Prostate gland (tissue), 2 donors: ENCODE measurements around the gene ZP3. TPM values are rescaled to one million over a fixed set of nuclear protein-coding genes. Genes with fewer than 3 reads are reported as not detected.

Experiments used
- DNase-seq: peaks from one replicate; pipeline ENCODE4 v3.0.0-alpha.2; 2019; ENCODE audit warnings: low spot score
- H3K27ac ChIP-seq, 2 donors: fragments of 200-600 bp; sonication (generic); 2 replicates each; pipeline ENCODE4 v1.5.1; 2017 to 2019
- H3K27me3 ChIP-seq: fragments of 200-600 bp; sonication (generic); replicated peaks from 2 replicates; pipeline ENCODE4 v1.5.1; 2019; ENCODE audit not compliant: insufficient read depth
- H3K36me3 ChIP-seq, 2 donors: fragments of 200-600 bp; sonication (generic); 1 replicate in 1 of 2; 2 replicates in 1 of 2; pipeline versions ENCODE4 v1.5.1 to v1.8.1; 2017 to 2019
- H3K4me1 ChIP-seq: fragments of 200-600 bp; sonication (generic); replicated peaks from 2 replicates; pipeline ENCODE4 v1.5.1; 2019
- H3K4me3 ChIP-seq, 2 donors: fragments of 200-600 bp; sonication (generic); 2 replicates each; pipeline ENCODE4 v1.5.1; 2017 to 2019
- H3K9me3 ChIP-seq: fragments of 200-600 bp; sonication (generic); 2 replicates; pipeline ENCODE4 v1.5.1; 2017
- POLR2A ChIP-seq: fragments of 450-650 bp; IDR thresholded peaks from one replicate; pipeline ENCODE4 v1.6.1; 2016; ENCODE audit warnings: antibody characterized with exemption, mild to moderate bottlenecking
- POLR2AphosphoS5 ChIP-seq: sonication (generic); formaldehyde crosslinking; IDR thresholded peaks from one replicate; pipeline ENCODE4 v1.6.1; 2017; ENCODE audit warnings: antibody characterized with exemption
- WGBS: methylation state at CpG from one replicate; pipeline ENCODE4 v1.1.5; 2018; 5-methylcytosine and 5-hydroxymethylcytosine counted together
- intact Hi-C: fragments of 100-400 bp; cut with DNase I; formaldehyde crosslinking; loops from one replicate; pipeline ENCODE4 v1.14.2; 2022
- total RNA-seq, 2 donors: library from RNA; depleted of rRNA; stranded (reverse); fragments of >200 nt; gene quantifications; one replicate each; pipeline ENCODE4 v1.1.0, GENCODE V29; 2016
- TF ChIP-seq, protein P1 (sequence below), 4 experiments: fragments of 200-600 bp in 2 of 4; fragments of 450-650 bp in 2 of 4; sonication (generic) in 2 of 4; IDR thresholded peaks; 1 replicate in 3 of 4; 2 replicates in 1 of 4; pipeline ENCODE4 v1.5.1; 2016 to 2019; ENCODE audit warnings: antibody characterized with exemption in 4 of 4, mild to moderate bottlenecking in 2 of 4, moderate library complexity in 2 of 4

Gene ZP3
- total RNA-seq, 2 donors from 2014 or later: 0.80 to 4.5 TPM

DNA sequence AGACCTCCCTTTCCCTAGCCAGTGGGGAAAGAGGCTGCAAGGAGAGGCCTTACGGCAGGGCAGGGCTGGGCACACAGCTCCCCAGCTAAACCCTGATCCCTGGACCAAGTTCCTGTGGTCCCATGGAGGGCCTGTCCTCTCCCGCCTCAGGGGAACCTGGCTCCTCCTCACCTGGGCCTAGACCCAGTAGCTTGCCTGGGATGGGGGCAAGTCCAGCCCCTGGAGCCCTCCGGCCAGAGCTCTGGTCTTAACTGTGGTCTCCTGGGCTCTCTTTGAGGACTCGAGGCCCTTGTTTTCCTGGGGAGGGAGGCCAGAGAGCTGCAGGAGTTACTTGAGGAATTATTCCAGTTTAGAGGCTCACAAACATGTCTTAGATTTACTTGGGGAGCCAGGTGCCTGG lies 1.5 kb downstream of the ZP3 start:
- intact Hi-C loops: no loop called here
- 94% methylated on average over 4 of the region's 4 CpGs for WGBS
- no peak for DNase-seq
- H3K27ac ChIP-seq: no peak overlapping the region
- no peaks in the 10 kb centered on the region for H3K27me3 ChIP-seq
- H3K4me1 ChIP-seq: no peaks in the 10 kb centered on the region
- no peaks in the 10 kb centered on the region for H3K9me3 ChIP-seq
- no peak overlapping the region for H3K4me3 ChIP-seq
- H3K36me3 ChIP-seq: no peaks in the 10 kb centered on the region
- TF ChIP-seq, protein P1, sequence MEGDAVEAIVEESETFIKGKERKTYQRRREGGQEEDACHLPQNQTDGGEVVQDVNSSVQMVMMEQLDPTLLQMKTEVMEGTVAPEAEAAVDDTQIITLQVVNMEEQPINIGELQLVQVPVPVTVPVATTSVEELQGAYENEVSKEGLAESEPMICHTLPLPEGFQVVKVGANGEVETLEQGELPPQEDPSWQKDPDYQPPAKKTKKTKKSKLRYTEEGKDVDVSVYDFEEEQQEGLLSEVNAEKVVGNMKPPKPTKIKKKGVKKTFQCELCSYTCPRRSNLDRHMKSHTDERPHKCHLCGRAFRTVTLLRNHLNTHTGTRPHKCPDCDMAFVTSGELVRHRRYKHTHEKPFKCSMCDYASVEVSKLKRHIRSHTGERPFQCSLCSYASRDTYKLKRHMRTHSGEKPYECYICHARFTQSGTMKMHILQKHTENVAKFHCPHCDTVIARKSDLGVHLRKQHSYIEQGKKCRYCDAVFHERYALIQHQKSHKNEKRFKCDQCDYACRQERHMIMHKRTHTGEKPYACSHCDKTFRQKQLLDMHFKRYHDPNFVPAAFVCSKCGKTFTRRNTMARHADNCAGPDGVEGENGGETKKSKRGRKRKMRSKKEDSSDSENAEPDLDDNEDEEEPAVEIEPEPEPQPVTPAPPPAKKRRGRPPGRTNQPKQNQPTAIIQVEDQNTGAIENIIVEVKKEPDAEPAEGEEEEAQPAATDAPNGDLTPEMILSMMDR (IDR thresholded peaks at IDR 0.05): no peak
- TF ChIP-seq POLR2A: no peak
- no peak for TF ChIP-seq POLR2AphosphoS5

- WGBS: 93% methylated on average over 5 of the region's 5 CpGs
- intact Hi-C loops: no loop called here
These were observed 2.9 kb downstream of the ZP3 start for GRCh38 chr7:76427635-76428034.

DNA sequence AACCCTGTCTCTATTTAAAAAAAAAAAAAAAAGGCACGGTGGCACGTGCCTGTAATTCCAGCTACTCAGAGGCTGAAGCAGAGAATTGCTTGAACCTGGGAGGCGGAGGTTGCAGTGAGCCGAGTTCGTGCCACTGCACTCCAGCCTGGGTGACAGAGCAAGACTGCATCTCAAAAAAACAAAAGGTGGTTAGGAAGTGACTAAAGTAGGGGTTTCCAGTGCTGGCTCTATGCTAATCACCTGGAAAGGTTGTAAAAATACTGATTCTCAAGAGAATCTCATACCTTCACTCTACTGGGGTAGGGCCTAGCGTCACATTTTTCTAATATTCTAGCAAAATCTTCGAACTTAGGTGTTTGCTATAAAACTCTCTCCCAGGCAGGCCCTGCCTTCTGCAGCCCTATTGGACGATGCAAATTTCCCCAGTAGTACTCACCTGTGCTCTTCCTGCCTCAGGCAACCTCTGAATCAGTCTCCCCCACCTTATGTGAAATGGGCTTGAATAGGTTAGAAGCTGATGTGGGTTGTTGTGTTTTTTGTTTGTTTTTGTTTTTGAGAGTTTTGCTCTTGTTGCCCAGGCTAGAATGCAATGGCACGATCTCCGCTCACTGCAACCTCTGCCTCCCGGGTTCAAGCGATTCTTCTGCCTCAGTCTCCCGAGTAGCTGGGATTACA lies 3.5 kb downstream of the ZP3 start:
- no peaks in the 10 kb centered on the region for H3K9me3 ChIP-seq
- no peak for DNase-seq
- TF ChIP-seq, protein P1 (IDR thresholded peaks at IDR 0.05): no peak
- no peak for TF ChIP-seq POLR2AphosphoS5
- TF ChIP-seq POLR2A: no peak
- no peaks in the 10 kb centered on the region for H3K4me1 ChIP-seq
- H3K27me3 ChIP-seq: no peaks in the 10 kb centered on the region
- no peak overlapping the region for H3K4me3 ChIP-seq
- H3K27ac ChIP-seq: no peak overlapping the region
- WGBS: 86% methylated on average over 13 of the region's 13 CpGs
- no peaks in the 10 kb centered on the region for H3K36me3 ChIP-seq
- intact Hi-C loops: no loop called here

More at GRCh38 chr7:76427635-76428034, 2.9 kb downstream of the ZP3 start:
- Histone ChIP-seq H3K36me3 (no peaks in the 10 kb centered on the region), H3K27ac (no peak overlapping the region), H3K9me3 (no peaks in the 10 kb centered on the region), H3K4me1 (no peaks in the 10 kb centered on the region), H3K4me3 (no peak overlapping the region), H3K27me3 (no peaks in the 10 kb centered on the region)
- no peak for TF ChIP-seq POLR2A
- TF ChIP-seq POLR2AphosphoS5: no peak
- TF ChIP-seq, protein P1 (IDR thresholded peaks at IDR 0.05): no peak
- DNase-seq: no peak

- intact Hi-C loops: no loop called here
- Histone ChIP-seq H3K4me1 (no peaks in the 10 kb centered on the region), H3K27ac (no peak overlapping the region), H3K36me3 (no peaks in the 10 kb centered on the region), H3K4me3 (no peak overlapping the region), H3K9me3 (no peaks in the 10 kb centered on the region), H3K27me3 (no peaks in the 10 kb centered on the region)
- TF ChIP-seq POLR2AphosphoS5: no peak
- no peak for TF ChIP-seq POLR2A
- TF ChIP-seq, protein P1 (IDR thresholded peaks at IDR 0.05): no peak
- DNase-seq: no peak
- WGBS: 86% methylated on average over 18 of the region's 18 CpGs
These were observed 4.4 kb downstream of the ZP3 start for GRCh38 chr7:76428868-76429805.
